GM21529 (cell line): ENCODE results near the gene GNAO1.

ENCODE experiments used
- ATAC-seq: cut with Tn5 transposase; IDR thresholded peaks from one replicate; pipeline ENCODE4 v1.9.1; 2021; ENCODE audit not compliant: unreplicated experiment

GNAO1 gene

DNA sequence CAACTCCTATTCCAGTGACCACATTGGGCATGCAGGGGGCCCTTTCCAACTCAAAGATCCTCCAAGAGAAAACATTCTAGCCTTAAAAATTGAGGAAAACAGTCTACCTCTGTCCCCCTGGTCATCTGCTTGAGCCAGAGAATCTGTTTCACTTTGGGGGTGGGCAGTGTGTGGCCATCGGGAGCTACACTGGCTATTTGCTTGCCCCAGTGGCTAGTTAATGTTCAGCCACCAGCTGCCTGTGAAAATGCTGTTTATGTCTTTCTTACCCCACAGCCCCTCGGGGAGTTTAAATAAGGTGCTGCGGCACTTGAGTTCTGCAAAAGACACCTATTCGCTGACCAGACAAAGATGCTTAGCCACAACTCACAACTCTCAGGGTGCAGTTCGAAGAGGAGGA lies 43.4 kb downstream of the GNAO1 start:
- no peak for ATAC-seq

DNA sequence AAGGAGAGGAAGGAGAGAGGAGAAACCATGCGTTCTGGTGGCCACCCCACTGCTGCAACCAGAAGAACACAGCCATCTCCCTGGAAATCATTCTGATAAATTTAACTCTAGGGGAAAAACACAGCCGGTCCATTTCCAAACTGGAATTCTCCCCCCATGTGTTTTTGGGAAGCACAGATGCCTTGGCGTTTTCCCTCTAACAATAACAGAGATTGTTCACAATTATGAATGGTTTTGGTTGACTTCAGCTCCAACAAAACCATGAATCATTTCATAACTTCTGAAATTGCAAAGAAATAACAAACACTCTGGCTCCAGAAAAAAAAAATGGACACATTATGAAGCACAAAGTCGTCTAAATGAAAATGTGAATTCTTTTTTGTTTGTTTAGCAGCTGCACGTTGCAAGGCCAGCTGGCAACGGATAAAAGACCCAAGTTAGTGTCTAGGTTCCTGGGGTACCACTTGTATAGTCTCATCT lies 46.2 kb downstream of the GNAO1 start:
- no peak for ATAC-seq

DNA sequence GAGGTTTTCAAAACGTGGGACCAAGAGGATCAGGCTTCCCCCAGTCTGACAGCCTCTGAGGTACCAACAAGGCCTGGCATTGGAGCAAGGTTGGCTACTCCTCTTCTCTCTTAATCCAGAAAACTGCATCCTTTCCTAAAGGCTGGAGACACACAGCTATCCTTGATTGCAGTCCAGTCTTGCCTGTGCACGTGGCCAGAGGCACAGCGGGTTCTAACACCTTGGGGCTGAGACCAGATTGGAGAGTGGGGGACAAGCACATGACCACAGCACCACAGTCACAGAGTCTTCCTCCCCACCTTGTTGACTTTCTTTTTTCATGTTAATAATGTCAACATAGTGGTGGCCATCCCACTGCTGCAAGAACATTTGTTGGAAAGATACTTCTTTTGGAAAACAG lies 46.9 kb downstream of the GNAO1 start:
- no peak for ATAC-seq

DNA sequence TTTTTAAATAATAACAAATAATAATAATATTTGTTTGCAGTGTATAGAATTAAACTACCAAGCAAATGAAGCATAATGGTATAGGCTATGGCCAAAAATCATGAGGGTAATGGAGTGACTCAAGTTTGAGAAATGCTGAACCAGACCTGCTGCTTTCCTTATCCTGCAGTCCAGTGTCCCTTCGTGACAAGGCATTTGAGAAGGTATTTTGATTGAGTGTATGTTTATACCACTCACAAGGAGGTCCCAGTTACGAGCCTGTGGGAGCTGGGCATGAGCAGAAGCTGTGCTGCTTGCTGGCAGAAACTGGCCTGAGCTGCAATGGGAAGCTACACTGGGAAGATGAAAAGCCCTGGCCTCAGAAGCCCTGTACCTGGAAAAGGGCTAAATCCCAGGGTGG lies 50.3 kb downstream of the GNAO1 start:
- no peak for ATAC-seq

DNA sequence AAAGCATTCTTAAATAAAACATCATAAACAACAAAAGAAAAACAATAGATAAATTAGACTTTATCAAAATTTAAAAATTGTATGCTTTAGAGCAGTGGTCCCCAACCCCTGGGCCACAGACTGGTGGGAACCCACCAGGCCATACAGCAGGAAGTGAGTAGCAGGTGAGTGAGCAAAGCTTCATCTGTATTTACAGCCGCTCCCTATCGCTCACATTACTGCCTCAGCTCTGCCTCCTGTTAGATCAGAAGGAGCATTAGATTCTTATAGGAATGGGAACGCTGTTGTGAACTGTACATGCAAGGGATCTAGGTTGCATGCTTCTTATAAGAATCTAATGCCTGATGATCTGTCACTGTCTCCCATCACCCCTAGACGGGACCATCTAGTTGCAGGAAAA lies 51.5 kb downstream of the GNAO1 start:
- no peak for ATAC-seq

DNA sequence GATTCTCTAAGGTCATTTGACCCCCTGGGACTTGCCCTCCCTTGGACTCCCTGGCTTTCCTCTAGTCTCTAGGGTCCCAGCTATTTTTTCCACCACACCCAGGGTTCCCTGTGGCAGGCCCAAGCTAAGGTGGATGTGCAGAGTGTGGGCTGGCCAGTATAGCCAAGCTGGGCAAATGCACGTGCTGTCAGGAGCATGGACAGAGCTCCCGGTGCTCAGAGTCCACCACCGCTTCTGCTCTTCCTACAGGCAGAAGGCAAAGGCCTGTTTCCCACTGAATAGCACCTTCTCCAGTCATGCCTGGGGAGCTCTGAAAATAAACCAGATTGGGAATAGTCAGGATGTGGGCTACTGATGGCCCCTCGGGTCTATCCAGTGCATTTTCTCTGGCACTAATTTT lies 53.3 kb downstream of the GNAO1 start:
- no peak for ATAC-seq

DNA sequence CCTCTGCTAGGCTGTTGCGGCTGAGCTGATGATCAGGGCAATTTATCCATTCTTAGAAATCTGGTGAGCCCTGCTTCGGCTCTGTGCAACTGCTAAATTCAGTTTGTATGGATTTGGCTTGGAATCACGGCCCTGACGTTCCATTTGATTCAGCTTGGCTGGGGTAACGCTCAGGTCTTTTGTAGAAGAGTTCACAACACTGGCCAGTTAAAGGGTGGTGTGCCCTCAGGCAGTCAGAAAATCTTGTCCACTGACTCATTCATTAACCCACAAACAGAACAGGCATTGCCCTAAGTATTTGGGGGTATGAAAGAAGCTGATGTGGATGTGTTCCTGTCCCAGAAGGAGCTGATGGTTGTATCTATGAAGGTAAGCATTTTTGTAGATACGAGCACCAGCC lies 53.9 kb downstream of the GNAO1 start:
- ATAC-seq = no peak

DNA sequence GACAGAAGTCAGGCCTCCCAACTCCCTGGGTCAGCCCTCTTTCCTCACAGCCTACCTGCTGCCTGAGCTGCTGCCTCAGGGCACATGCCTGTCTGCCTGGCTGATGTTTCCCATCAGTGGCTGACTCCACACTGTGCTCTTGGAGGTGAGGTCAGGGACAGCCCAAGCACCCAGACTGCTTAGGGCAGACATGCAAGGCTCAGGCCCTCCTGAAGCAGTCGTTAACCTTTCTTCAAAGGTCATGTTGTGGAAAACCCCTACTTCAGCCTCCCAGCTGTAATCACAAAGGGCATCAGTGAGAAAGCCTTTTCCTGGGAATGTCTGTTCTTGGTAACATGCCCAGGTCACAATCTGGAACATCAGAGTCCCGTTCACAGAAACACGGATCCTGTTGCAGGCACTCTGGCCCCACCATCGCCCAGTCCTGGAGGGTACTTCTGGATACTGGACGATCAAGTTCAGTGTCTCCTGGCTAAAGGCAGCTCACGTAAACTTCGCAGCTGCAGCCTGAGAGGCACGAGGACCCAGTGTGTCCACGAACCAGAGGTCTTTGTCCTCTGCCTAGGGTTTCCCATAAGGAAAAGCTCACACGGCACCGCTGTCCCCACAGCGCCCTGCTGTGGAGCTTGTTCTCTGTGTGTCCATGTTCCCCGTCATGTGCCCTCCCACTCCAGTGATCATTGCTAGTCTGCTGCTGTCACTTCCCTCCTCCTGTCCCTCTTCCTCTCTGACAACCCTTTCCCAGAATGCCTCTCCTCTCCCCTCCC lies 54.9 kb downstream of the GNAO1 start:
- ATAC-seq = no peak

DNA sequence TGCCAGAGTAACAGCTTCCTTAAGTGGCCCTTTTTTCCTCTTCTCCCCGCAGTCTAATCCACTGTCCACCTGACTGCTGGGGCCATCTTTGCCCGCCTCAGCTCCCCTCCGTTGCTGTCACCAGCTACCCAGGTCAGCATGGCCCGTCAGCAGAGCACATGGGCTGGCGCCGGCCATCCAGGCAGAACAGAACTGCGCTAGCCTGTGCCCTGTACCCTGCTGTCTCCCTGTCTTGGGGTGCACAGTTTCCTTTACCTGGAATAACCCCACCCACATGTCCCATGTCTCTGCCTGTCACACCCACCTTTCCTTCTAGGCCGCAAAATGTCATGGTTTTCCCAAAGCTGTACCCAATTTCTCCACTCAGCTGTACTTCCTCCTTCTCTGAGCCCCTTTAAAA lies 55.7 kb downstream of the GNAO1 start:
- ATAC-seq = no peak

DNA sequence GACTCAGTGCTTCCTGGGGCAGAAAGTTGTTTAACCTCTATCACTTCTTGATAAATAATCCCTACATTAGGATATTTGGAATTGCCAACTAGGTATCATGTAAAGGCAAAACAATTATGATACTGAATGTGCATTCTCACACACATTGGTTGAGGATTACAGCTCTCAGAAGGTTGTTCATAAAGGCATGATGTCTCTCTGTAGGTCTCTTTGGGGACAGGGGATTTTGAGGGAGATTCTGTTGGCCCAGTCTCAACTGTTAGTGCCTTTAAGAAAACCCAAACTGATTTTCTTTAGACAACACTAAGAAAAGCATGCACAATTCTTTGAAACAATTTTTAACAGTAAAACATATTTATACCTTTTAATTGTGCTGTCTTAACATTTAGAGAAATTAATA lies 56.5 kb downstream of the GNAO1 start:
- ATAC-seq = no peak

DNA sequence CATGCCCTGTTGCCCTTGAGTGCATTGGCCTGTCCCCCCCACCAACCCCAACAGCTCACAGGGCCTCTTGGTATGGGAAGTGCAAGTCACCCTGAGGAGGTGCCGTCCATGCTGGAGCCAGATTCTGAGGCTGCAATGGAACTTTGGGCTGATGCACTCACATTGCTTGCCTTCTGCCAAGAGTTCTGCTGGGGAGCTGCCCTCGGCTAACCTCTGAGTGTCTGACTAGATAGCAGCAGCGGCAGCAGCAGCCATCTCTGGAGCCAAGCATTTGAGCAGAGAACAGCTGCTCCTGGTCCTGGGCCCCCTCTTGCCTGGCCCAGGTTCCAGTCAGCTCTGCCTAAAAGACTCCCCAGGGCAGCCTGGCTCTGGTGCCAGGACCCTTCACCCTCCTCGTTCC lies 61.5 kb downstream of the GNAO1 start:
- no peak for ATAC-seq

DNA sequence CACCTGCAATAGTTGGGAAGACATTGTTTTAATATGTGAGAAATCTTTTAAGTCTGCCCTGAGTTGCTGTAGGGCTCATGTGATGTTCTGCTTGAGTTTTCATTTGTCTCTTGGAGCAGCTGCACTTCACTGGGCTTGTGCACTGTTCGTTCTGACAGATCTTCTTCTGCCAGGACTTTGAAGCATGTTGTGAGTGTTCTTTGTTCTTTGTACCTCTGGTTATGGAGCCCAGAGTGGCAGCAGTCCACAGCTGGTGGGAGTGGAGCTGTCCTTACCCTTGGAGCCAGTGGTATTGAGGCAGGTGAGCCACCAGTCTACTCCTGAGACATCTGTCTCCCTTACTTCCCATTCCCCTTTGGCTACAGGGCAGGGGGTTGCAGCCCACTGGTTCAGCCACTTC lies 64.6 kb downstream of the GNAO1 start:
- no peak for ATAC-seq

DNA sequence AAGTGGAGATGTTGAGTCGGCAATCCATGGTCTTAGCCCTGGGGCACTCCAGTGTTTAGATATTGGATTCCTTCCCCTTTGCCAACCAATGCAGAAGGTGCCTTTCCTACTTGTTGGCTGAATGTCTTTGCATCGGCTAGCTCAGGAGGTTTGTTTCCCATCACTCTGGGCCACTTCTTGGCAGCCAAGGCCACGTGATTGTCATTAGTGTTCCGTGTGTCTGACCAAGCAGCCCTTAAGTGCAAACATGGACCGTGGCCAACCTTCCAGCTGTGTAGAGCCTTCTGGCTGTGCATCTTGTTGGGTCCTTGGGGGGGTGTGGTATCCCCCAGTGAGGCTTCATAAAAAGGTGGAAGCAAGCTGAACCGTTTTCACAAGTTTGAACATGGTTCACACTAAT lies 66.0 kb downstream of the GNAO1 start:
- ATAC-seq = no peak

DNA sequence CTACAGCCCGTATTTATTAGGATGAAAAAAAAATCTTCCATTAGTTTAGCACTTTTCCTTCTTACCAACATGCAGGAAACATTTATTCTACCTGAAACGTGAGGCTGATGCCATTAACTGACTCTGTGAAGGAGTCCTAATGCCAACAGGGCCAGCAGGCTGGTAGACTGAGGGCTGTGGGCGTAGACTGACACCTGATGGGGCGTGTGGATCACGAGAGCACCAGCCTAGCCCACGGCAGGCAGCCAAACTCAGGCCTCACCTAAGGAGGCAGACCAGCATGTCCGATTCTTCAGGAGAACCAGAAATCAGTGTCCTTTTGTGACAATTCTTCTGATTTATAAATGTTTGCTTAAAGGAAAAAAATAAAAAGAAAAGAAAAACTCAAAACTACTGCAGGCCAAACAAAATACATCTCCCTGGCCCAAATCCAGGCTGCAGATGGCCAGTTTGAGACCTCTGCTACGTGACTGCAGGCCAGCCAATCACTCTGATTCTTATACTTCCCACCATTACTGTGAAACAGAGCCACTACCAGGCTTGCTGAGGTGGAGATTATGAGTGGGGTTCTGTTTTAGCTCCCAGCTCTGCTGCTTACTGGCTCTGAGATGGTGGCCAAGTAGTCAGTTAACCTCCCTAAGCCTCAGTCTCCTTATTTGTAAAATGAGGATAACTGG lies 66.5 kb downstream of the GNAO1 start:
- no peak for ATAC-seq

DNA sequence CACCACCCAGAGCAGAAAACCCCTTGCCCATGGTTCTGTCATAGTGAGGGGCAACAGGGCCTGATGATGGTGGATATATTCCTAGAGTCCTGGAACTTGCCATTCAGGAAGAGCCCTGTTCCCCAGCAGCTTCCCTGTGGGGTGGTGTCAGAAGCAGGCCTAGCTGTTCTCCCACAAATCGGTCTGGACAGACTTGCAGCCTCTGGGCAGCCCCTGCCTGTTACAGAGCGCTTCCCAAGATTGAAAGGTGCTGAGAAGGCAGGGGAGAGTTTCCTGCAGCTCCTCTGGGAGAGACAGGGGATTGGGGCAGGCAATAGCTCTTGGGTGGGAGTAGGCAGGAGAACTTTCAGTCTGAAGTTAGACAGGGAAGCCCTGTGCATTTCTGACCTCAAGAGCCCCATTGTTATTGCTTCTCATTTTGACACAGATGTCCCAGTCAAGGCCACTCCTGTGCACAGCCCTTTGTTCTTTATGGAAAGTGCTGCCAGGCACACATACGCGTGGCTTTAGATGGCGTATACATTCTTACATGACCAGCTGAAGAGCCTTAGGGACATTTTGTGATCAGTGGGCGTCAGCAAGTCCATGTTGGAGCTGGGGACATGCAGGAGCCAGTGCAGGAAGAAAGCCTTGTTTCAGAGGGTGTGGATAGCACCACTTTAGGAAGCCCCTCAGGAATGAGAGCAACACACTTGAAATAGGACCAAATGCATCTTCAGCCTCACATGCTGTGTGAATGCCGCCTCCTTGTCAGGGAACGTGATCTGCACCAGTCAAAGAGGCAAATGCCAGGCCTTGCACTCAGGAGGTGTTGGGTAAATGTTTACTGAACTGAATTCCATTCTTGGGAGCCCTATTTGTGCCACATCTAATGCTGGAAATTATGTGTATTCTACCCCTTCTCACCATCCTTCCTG lies 67.5 kb downstream of the GNAO1 start:
- no peak for ATAC-seq

DNA sequence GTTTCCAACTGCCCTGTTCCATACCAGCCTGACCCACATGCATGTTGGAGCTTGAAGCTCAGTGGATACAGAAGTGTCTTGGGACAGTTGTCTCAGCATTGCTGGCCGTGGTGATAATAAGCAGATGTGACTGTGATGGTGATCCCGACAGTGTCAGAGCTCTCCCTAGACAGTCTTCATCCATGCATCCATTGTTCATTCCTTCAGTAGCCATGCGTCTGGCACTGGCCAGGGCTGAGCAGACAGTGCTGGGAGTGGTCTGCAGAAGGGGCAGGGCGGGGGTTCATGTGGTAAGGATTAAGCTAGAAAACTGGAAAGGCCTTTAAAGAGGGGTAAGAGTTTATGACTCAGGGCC lies 68.1 kb downstream of the GNAO1 start:
- no peak for ATAC-seq

DNA sequence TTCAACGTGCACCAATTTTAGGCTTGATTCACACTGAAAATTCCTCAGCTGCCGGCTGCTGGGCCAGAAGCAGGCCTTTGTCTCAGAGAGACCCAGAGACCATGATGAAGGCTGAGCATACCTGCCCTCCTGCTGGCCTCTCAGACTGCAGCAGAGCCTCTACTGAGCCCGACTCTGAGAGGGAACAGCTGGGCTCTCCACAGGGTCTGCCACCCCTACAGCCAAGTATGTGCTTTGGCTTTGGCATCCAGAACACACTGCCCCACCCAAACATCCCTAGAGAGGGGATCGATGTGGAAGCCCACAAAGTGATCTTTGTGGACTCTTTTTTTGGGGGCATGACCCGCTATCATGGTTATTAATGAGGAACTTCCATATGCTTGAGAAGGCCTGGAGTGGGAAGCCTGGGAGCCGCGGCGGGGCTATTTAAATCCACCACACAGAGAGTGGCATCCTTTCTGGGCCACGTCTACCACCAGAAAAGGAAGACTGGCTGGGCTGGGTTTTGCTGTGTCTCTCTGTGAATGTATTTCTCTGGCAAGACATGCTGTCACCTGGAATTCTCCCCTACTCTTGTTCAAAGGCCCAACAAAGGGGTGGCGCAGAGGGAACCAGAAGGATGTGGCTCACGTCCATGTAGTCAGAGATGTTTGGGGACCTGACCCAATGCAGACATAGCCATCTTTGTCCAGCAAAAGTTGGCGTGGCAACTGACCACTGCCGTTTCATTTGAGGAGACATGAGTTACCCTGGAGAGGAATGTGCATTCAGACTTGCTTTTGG lies 69.3 kb downstream of the GNAO1 start:
- no peak for ATAC-seq

DNA sequence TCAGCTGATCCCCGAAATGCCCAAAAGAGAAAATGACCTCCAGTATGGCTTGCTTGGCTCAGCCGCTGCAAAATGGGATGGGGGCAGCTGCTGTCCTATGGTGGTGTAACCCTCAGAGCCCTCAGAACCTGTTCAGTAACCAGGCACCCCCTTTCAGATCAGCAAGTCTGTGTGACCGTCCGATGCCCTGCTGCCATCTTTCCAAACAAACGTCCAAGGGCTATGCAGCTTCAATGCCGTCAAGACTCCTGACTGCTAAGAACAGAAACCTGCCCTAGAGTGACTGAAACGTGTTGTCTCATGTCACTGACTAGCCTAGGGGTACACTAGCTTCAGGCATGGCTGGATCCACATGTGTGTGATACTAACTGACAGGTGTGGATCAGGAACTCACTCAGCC lies 70.4 kb downstream of the GNAO1 start:
- no peak for ATAC-seq

DNA sequence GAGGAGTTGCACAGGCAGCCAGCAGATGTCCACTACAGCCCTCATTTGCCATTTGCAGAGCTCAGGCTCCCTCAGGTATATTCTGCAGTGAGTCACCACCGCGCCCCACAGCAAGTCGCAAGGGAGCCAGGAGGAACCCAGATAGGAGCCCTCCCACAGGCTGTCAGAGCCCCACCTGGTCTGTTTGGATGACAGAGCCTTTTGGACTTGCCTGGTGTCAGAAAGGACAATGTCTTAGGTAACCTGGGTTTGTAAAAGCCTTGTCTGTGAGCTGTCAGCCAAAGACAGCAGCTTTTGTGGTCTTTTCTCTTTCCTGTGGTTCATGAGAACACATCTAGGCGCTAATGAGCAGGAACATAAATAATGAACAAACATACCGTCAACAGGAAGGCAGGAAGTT lies 70.9 kb downstream of the GNAO1 start:
- ATAC-seq = no peak

DNA sequence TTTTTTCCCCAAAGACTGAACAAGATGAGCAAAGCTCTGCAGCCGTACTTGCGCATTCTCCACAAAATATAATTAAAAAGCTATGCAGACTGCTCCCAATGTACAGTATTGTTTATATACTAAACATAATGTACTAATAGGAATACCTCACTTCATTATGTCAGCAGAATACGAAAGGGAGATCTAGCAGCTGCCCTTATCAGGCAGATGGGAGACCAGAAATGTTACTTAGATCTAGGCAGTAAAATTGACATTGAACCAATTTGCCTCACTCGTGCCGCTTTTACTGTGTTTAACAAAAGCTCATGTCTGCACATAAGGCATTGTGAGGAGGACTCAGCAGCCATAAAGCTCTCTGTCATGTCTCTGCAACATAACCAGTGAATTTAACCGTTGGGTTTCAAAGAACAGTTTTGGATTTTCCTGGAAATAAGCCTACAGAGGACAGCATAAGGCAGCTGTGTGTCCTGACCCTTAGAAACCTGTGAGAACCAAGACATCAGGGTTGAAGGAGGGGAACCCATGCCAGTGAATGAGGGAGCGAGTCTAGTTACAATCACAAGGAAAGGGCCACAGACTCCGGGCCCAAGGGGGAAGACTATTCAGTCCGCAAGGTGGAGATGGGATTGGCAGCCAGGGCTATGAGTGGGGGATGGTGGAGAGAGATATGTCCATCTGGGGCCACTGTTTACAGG lies 71.4 kb downstream of the GNAO1 start:
- ATAC-seq = no peak
